ENCODE results near the gene PLEKHF1.

DNA sequence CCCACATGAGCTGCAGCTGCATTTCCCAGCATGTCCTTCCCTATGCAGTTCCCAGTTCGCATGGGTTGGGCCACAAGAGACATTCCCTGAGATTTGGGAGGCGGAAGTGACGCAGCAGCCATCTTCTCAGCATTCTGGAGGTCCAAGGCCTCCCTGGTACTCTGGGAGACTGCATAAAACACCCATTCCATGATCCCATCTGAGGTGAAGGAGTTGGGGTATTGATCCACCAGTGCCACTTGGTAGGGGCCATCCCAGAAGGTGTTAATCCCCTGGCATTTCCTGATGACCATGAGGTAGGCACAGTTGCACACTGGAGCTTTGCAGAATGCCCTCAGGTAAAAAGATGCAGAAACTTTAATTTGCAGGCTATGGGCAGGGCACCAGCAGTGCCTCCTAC is 33.8 kb upstream of the PLEKHF1 start:
- TF ChIP-seq, protein P1, sequence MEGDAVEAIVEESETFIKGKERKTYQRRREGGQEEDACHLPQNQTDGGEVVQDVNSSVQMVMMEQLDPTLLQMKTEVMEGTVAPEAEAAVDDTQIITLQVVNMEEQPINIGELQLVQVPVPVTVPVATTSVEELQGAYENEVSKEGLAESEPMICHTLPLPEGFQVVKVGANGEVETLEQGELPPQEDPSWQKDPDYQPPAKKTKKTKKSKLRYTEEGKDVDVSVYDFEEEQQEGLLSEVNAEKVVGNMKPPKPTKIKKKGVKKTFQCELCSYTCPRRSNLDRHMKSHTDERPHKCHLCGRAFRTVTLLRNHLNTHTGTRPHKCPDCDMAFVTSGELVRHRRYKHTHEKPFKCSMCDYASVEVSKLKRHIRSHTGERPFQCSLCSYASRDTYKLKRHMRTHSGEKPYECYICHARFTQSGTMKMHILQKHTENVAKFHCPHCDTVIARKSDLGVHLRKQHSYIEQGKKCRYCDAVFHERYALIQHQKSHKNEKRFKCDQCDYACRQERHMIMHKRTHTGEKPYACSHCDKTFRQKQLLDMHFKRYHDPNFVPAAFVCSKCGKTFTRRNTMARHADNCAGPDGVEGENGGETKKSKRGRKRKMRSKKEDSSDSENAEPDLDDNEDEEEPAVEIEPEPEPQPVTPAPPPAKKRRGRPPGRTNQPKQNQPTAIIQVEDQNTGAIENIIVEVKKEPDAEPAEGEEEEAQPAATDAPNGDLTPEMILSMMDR (conservative IDR thresholded peaks at IDR 0.05), result no peak
- no peak for TF ChIP-seq ZFX (IDR thresholded peaks at IDR 0.05)
